IMR-90 (cell line): ENCODE results near the gene CLIC4. TPM values are rescaled to one million over a fixed set of nuclear protein-coding genes. Genes with fewer than 3 reads are reported as not detected.

Experiments
- ATAC-seq: fragments of 200-7000 bp; cut with Tn5 transposase; 2 replicates; pipeline ENCODE4 v1.9.1; 2020; ENCODE audit warnings: low read depth, mild to moderate bottlenecking, moderate library complexity
- BruUV-seq: library from RNA; stranded (reverse); fragments of 400-500 nt; replicated peaks from 2 replicates; lab custom pipeline; 2021; lab: Mats Ljungman, UMichigan
- CTCF ChIA-PET: fragments of 300-600 bp; formaldehyde crosslinking; extraction: SDS; loops from one replicate; lab custom pipeline; 2021; ENCODE audit warnings: antibody characterized with exemption; lab: Yijun Ruan, JAX
- POLR2A ChIA-PET: fragments of 300-600 bp; sonication (Branson Sonifier 250); formaldehyde crosslinking; loops from one replicate; lab custom pipeline; 2022; ENCODE audit warnings: antibody characterized with exemption; ENCODE audit not compliant: unreplicated experiment; lab: Charles Lee
- DNase-seq: peaks from one replicate; pipeline ENCODE4 v3.0.0; 2013
- H2AFZ ChIP-seq: replicated peaks from 2 replicates; pipeline ENCODE3; 2013; ENCODE audit warnings: low read length, mild to moderate bottlenecking; ENCODE audit not compliant: poor library complexity
- H2AK5ac ChIP-seq: 2 replicates; pipeline ENCODE4 v1.6.1; 2013; ENCODE audit warnings: low read depth, low read length, inconsistent platforms
- H2AK9ac ChIP-seq: replicated peaks from 2 replicates; pipeline ENCODE3; 2013; ENCODE audit warnings: mild to moderate bottlenecking, low read depth, low read length, moderate library complexity; ENCODE audit not compliant: poor library complexity
- H2BK120ac ChIP-seq: 2 replicates; pipeline ENCODE4 v1.6.1; 2013; ENCODE audit warnings: low read depth, low read length, inconsistent platforms
- H2BK15ac ChIP-seq: 3 replicates; pipeline ENCODE4 v1.6.1; 2013; ENCODE audit warnings: low read depth, low read length, inconsistent platforms
- H2BK20ac ChIP-seq: 2 replicates; pipeline ENCODE4 v1.6.1; 2013; ENCODE audit warnings: low read depth, mild to moderate bottlenecking, inconsistent platforms, low read length, moderate library complexity
- H2BK5ac ChIP-seq: 2 replicates; pipeline ENCODE4 v1.6.1; 2013; ENCODE audit warnings: mild to moderate bottlenecking, low read depth, low read length, inconsistent platforms; ENCODE audit not compliant: poor library complexity, severe bottlenecking
- H3K14ac ChIP-seq: replicated peaks from 2 replicates; pipeline ENCODE4 v1.6.1; 2013; ENCODE audit warnings: low read depth, low read length, inconsistent platforms
- H3K18ac ChIP-seq: 2 replicates; pipeline ENCODE4 v1.6.1; 2013; ENCODE audit warnings: low read depth, low read length, control low read depth
- H3K23ac ChIP-seq: 2 replicates; pipeline ENCODE4 v1.6.1; 2013; ENCODE audit warnings: low read depth, low read length, inconsistent platforms
- H3K27ac ChIP-seq: 2 replicates; pipeline ENCODE4 v1.5.1; 2013; ENCODE audit warnings: mild to moderate bottlenecking, control low read depth, low read length; ENCODE audit not compliant: insufficient read depth
- H3K27me3 ChIP-seq: 2 replicates; pipeline ENCODE4 v1.6.1; 2013; ENCODE audit warnings: low read length; ENCODE audit not compliant: control insufficient read depth, insufficient read depth
- H3K36me3 ChIP-seq: 2 replicates; pipeline ENCODE4 v1.6.1; 2013; ENCODE audit warnings: low read length, mixed read lengths; ENCODE audit not compliant: control insufficient read depth, insufficient read depth
- H3K4ac ChIP-seq: 2 replicates; pipeline ENCODE4 v1.6.1; 2013; ENCODE audit warnings: low read depth, low read length, inconsistent platforms
- H3K4me1 ChIP-seq: 2 replicates; pipeline ENCODE4 v1.6.1; 2013; ENCODE audit warnings: low read length, mixed read lengths; ENCODE audit not compliant: control insufficient read depth, insufficient read depth
- H3K4me2 ChIP-seq: 2 replicates; pipeline ENCODE4 v1.6.1; 2013; ENCODE audit warnings: low read depth, mild to moderate bottlenecking, control low read depth, low read length, moderate library complexity
- H3K4me3 ChIP-seq: 2 replicates; pipeline ENCODE4 v1.5.1; 2013; ENCODE audit warnings: low read depth, mild to moderate bottlenecking, control low read depth, low read length, moderate library complexity; ENCODE audit not compliant: insufficient read depth
- H3K56ac ChIP-seq: 2 replicates; pipeline ENCODE4 v1.6.1; 2013; ENCODE audit warnings: low read length, inconsistent platforms; ENCODE audit not compliant: insufficient read depth; ENCODE audit errors: extremely low read depth
- H3K79me1 ChIP-seq, 2 experiments: 2 replicates each; pipeline ENCODE4 v1.6.1; 2013; ENCODE audit warnings: low read length in 2 of 2, inconsistent platforms in 1 of 2, low read depth in 1 of 2
- H3K9ac ChIP-seq: 2 replicates; pipeline ENCODE4 v1.6.1; 2013; ENCODE audit warnings: low read depth, low read length, control low read depth
- H3K9me1 ChIP-seq: 2 replicates; pipeline ENCODE4 v1.6.1; 2013; ENCODE audit warnings: low read length, inconsistent platforms; ENCODE audit not compliant: insufficient read depth
- H3K9me3 ChIP-seq: 2 replicates; pipeline ENCODE4 v1.6.1; 2013; ENCODE audit warnings: low read length; ENCODE audit not compliant: control insufficient read depth, insufficient read depth
- H4K20me1 ChIP-seq: 2 replicates; pipeline ENCODE4 v1.6.1; 2013; ENCODE audit warnings: low read length, inconsistent platforms; ENCODE audit not compliant: insufficient read depth
- H4K5ac ChIP-seq: 2 replicates; pipeline ENCODE4 v1.6.1; 2013; ENCODE audit warnings: mild to moderate bottlenecking, low read depth, low read length, control low read depth
- H4K8ac ChIP-seq, 2 experiments: 2 replicates each; pipeline ENCODE4 v1.6.1; 2013; ENCODE audit warnings: low read depth in 2 of 2, low read length in 2 of 2, control low read depth in 1 of 2, inconsistent platforms in 1 of 2
- H4K91ac ChIP-seq: 2 replicates; pipeline ENCODE4 v1.6.1; 2013; ENCODE audit warnings: low read depth, low read length, inconsistent platforms; ENCODE audit not compliant: insufficient read depth
- BHLHE40 ChIP-seq: fragments of 150-350 bp; IDR thresholded peaks from 2 replicates; pipeline ENCODE4 v1.6.1; 2016; ENCODE audit warnings: mild to moderate bottlenecking, low read depth, low read length
- CEBPB ChIP-seq: IDR thresholded peaks from 2 replicates; pipeline ENCODE4 v1.6.1; 2012; ENCODE audit warnings: low read depth, low read length, improper control_type of control experiment
- CHD1 ChIP-seq: IDR thresholded peaks from 2 replicates; pipeline ENCODE4 v1.6.1; 2012; ENCODE audit warnings: low read depth, low read length, improper control_type of control experiment
- FOS ChIP-seq: fragments of 150-350 bp; IDR thresholded peaks from 2 replicates; pipeline ENCODE4 v1.6.1; 2016; ENCODE audit warnings: low read depth, low read length
- MXI1 ChIP-seq: IDR thresholded peaks from 2 replicates; pipeline ENCODE4 v1.6.1; 2012; ENCODE audit warnings: low read depth, mild to moderate bottlenecking, low read length, moderate library complexity, borderline replicate concordance
- NFE2L2 ChIP-seq: fragments of 150-350 bp; IDR thresholded peaks from 2 replicates; pipeline ENCODE4 v1.6.1; 2016; ENCODE audit warnings: low read depth, mild to moderate bottlenecking, low read length
- POLR2A ChIP-seq: IDR thresholded peaks from 2 replicates; pipeline ENCODE4 v1.6.1; 2012; ENCODE audit warnings: mild to moderate bottlenecking, low read depth, low read length
- RAD21 ChIP-seq: IDR thresholded peaks from 2 replicates; pipeline ENCODE4 v1.6.1; 2012; ENCODE audit warnings: low read length, improper control_type of control experiment
- RCOR1 ChIP-seq: IDR thresholded peaks from 2 replicates; pipeline ENCODE4 v1.6.1; 2012; ENCODE audit warnings: mild to moderate bottlenecking, low read length, improper control_type of control experiment; ENCODE audit not compliant: insufficient replicate concordance
- RFX5 ChIP-seq: IDR thresholded peaks from 2 replicates; pipeline ENCODE4 v1.8.0; 2012; ENCODE audit warnings: low read depth, mild to moderate bottlenecking, low read length, moderate library complexity
- SMC3 ChIP-seq: fragments of 150-350 bp; IDR thresholded peaks from 2 replicates; pipeline ENCODE4 v1.6.1; 2016; ENCODE audit warnings: low read depth, mild to moderate bottlenecking, antibody characterized with exemption, low read length, moderate library complexity
- WGBS, 2 experiments: methylation state at CpG; one replicate each; pipeline versions ENCODE4 v1.1.5 to v1.1.7; 2013; ENCODE audit warnings: missing lambda C conversion rate in 2 of 2; ENCODE audit not compliant: insufficient read length in 1 of 2; ENCODE audit errors: extremely low coverage in 2 of 2; 5-methylcytosine and 5-hydroxymethylcytosine counted together
- dilution Hi-C: fragments of 300-500 bp; cut with HindIII; formaldehyde crosslinking; loops from one replicate; pipeline ENCODE4 v1.14.3; 2018; ENCODE audit warnings: low sequenced_read_pairs; ENCODE audit not compliant: unreplicated experiment
- in situ Hi-C: fragments of 300-500 bp; cut with MboI; formaldehyde crosslinking; loops from 3 replicates; pipeline ENCODE4 v1.14.3; 2019; ENCODE audit warnings: low sequenced_read_pairs, inconsistent platforms, mixed read lengths
- intact Hi-C: fragments of 100-400 bp; cut with micrococcal nuclease; formaldehyde crosslinking; loops from 2 replicates; pipeline ENCODE4 v1.10.0; 2022
- polyA plus RNA-seq, 3 experiments: library from polyadenylated mRNA; depleted of rRNA; stranded (reverse); fragments of >200 nt; gene quantifications; 2 replicates each; pipeline ENCODE4 v1.2.3, GENCODE V29; 2012; ENCODE audit warnings: low replicate concordance in 1 of 3
- total RNA-seq: library from RNA; depleted of rRNA; stranded (reverse); fragments of >200 nt; gene quantifications from 2 replicates; pipeline ENCODE4 v1.2.3, GENCODE V29; 2012
- TF ChIP-seq, protein P1 (sequence below): fragments of 150-350 bp; IDR thresholded peaks from 2 replicates; pipeline ENCODE4 v1.6.1; 2016; ENCODE audit warnings: low read depth, mild to moderate bottlenecking, low read length, moderate library complexity, borderline replicate concordance
- TF ChIP-seq, protein P2 (sequence below): conservative IDR thresholded peaks from 2 replicates; pipeline ENCODE4 v1.5.1; 2012; ENCODE audit warnings: mild to moderate bottlenecking, low read depth, low read length, improper control_type of control experiment
- TF ChIP-seq, protein P3 (sequence below): fragments of 150-350 bp; IDR thresholded peaks from 2 replicates; pipeline ENCODE4 v1.6.1; 2017; ENCODE audit warnings: mild to moderate bottlenecking, antibody characterized with exemption, low read length, low read depth

Gene CLIC4
- total and polyA plus RNA-seq, 2 of the 4 experiments (the other 2 are of a cell fraction) = 242 to 392 TPM

DNA sequence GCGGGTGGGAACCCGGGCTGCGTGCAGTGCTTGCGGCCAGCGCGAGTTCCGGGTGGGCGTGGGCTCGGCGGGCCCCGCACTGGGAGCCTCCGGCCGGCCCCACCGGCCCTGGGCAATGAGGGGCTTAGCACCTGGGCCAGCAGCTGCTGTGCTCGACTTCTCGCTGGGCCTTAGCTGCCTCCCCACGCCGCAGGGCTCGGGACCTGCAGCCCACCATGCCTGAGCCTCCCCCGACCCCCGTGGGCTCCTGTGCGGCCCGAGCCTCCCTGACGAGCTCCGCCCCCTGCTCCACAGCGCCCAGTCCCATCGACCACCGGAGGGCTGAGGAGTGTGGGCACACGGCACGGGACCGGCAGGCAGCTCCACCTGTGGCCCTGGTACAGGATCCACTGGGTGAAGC is 23.7 kb upstream of the CLIC4 start:
- Histone ChIP-seq H2BK20ac (no peak overlapping the region), H2AK9ac (no peak overlapping the region), H4K8ac (no peak overlapping the region), H3K79me1 (peaks cover 3 to 48% of the 10 kb centered on the region in 2 experiments; a peak in 3 of 4 replicates), H3K4ac (no peak overlapping the region), H2BK5ac (no peak overlapping the region), H4K91ac (no peak overlapping the region), H2AFZ (no peak overlapping the region), H3K56ac (no peak overlapping the region), H3K4me3 (no peak overlapping the region), H4K5ac (no peak overlapping the region), H2BK120ac (no peak overlapping the region), H3K23ac (no peak overlapping the region), H3K27me3 (no peaks in the 10 kb centered on the region), H3K9me3 (no peaks in the 10 kb centered on the region), H4K20me1 (no peaks in the 10 kb centered on the region), H2AK5ac (0 out of 2 replicates have a peak overlapping the region, but pooled peaks have one; percentile 44), H3K4me1 (peaks cover 21% of the 10 kb centered on the region), H3K18ac (no peak overlapping the region), H2BK15ac (no peak overlapping the region), H3K9ac (no peak overlapping the region), H3K36me3 (no peaks in the 10 kb centered on the region), H3K9me1 (peaks cover 25% of the 10 kb centered on the region), H3K27ac (no peak overlapping the region), H3K4me2 (no peak overlapping the region), H3K14ac (no peak overlapping the region)
- ChIA-PET CTCF (no interaction called here), POLR2A (no interaction called here)
- DNase-seq (no peak), ATAC-seq (no peak)
- dilution Hi-C loops = no loop called here
- no TSS peak for BruUV-seq
- intact Hi-C loops = no loop called here
- TF ChIP-seq FOS (no peak), NFE2L2 (no peak), MXI1 (no peak), RFX5 (no peak), RAD21 (no peak), POLR2A (no peak), CEBPB (no peak), SMC3 (no peak), BHLHE40 (no peak), RCOR1 (no peak), CHD1 (no peak)
- TF ChIP-seq, protein P1, sequence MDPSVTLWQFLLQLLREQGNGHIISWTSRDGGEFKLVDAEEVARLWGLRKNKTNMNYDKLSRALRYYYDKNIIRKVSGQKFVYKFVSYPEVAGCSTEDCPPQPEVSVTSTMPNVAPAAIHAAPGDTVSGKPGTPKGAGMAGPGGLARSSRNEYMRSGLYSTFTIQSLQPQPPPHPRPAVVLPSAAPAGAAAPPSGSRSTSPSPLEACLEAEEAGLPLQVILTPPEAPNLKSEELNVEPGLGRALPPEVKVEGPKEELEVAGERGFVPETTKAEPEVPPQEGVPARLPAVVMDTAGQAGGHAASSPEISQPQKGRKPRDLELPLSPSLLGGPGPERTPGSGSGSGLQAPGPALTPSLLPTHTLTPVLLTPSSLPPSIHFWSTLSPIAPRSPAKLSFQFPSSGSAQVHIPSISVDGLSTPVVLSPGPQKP = no peak
- TF ChIP-seq, protein P2, sequence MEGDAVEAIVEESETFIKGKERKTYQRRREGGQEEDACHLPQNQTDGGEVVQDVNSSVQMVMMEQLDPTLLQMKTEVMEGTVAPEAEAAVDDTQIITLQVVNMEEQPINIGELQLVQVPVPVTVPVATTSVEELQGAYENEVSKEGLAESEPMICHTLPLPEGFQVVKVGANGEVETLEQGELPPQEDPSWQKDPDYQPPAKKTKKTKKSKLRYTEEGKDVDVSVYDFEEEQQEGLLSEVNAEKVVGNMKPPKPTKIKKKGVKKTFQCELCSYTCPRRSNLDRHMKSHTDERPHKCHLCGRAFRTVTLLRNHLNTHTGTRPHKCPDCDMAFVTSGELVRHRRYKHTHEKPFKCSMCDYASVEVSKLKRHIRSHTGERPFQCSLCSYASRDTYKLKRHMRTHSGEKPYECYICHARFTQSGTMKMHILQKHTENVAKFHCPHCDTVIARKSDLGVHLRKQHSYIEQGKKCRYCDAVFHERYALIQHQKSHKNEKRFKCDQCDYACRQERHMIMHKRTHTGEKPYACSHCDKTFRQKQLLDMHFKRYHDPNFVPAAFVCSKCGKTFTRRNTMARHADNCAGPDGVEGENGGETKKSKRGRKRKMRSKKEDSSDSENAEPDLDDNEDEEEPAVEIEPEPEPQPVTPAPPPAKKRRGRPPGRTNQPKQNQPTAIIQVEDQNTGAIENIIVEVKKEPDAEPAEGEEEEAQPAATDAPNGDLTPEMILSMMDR = no peak
- TF ChIP-seq, protein P3, sequence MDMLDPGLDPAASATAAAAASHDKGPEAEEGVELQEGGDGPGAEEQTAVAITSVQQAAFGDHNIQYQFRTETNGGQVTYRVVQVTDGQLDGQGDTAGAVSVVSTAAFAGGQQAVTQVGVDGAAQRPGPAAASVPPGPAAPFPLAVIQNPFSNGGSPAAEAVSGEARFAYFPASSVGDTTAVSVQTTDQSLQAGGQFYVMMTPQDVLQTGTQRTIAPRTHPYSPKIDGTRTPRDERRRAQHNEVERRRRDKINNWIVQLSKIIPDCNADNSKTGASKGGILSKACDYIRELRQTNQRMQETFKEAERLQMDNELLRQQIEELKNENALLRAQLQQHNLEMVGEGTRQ = no peak
- in situ Hi-C loops = no loop called here
- 99% methylated on average over 10 of the region's 31 CpGs; no CpG with 5 or more reads in 1 of the 2 experiments for WGBS, 2 experiments
